Uterus (tissue), 4 donors: ENCODE measurements around the gene FAM200B. TPM values are rescaled to one million over a fixed set of nuclear protein-coding genes. Genes with fewer than 3 reads are reported as not detected.

Experiments used
- DNase-seq, 2 donors: peaks; one replicate each; pipeline ENCODE4 v3.0.0-alpha.2; 2019 to 2020
- H3K27ac ChIP-seq, 2 donors: fragments of 200-600 bp; sonication (generic); 1 replicate in 1 of 2; 2 replicates in 1 of 2; pipeline ENCODE4 v1.5.1; 2016 to 2018
- H3K27me3 ChIP-seq, 2 donors: fragments of 200-600 bp; sonication (generic); one replicate each; pipeline ENCODE4 v1.5.1; 2018 to 2019; ENCODE audit warnings: control low read depth in 1 of 2
- H3K36me3 ChIP-seq, 2 donors: fragments of 200-600 bp; sonication (generic); one replicate each; pipeline ENCODE4 v1.5.1; 2019; ENCODE audit warnings: control low read depth in 1 of 2
- H3K4me1 ChIP-seq, 2 donors: fragments of 200-600 bp; sonication (generic); one replicate each; pipeline ENCODE4 v1.5.1; 2018 to 2019; ENCODE audit warnings: control low read depth in 1 of 2
- H3K4me3 ChIP-seq, 2 donors: fragments of 200-600 bp; sonication (generic); 1 replicate in 1 of 2; 2 replicates in 1 of 2; pipeline ENCODE4 v1.5.1; 2018 to 2019; ENCODE audit warnings: mild to moderate bottlenecking in 1 of 2
- H3K9me3 ChIP-seq, 2 donors: fragments of 200-600 bp; sonication (generic); one replicate each; pipeline ENCODE4 v1.5.1; 2019; ENCODE audit warnings: control low read depth in 1 of 2
- CTCF ChIP-seq, 4 experiments: fragments of 200-600 bp in 2 of 4; fragments of 450-650 bp in 2 of 4; sonication (generic) in 2 of 4; IDR thresholded peaks; one replicate each; pipeline ENCODE4 v1.5.1; 2016 to 2019; ENCODE audit warnings: antibody characterized with exemption in 4 of 4, mild to moderate bottlenecking in 2 of 4, moderate library complexity in 1 of 4
- POLR2A ChIP-seq, 2 donors: fragments of 450-650 bp; IDR thresholded peaks; one replicate each; pipeline ENCODE4 v1.6.1; 2016; ENCODE audit warnings: antibody characterized with exemption in 2 of 2, mild to moderate bottlenecking in 1 of 2, moderate library complexity in 1 of 2
- intact Hi-C: fragments of 100-400 bp; cut with DNase I; formaldehyde crosslinking; loops from one replicate; pipeline ENCODE4 v1.15.1; 2023; ENCODE audit warnings: low total_unique reads
- total RNA-seq, 4 donors: library from RNA; depleted of rRNA in 3 of 4; stranded (reverse); fragments of >200 nt in 3 of 4; gene quantifications; one replicate each; pipeline versions ENCODE4 v1.1.0 to v1.2.4, GENCODE V29; 2014 to 2023
- donor health status: DM: yes; HTN: yes; CAD: no.

FAM200B gene
- total RNA-seq, 4 donors from 2014 or later: 41.7 to 104 (median 54.8) TPM

- Histone ChIP-seq H3K27ac (no peak overlapping the region), H3K36me3 (no peaks in the 10 kb centered on the region), H3K27me3 (no peaks in the 10 kb centered on the region), H3K4me3 (no peak overlapping the region), H3K9me3 (no peaks in the 10 kb centered on the region), H3K4me1 (no peaks in the 10 kb centered on the region)
- intact Hi-C loops: no loop called here
- no peak for DNase-seq
- TF ChIP-seq CTCF (IDR thresholded peaks at IDR 0.05): no peak
- TF ChIP-seq POLR2A (IDR thresholded peaks at IDR 0.05): no peak
Observed at GRCh38 chr4:15668566-15669435, 12.8 kb upstream of the FAM200B start.

- H3K27me3 ChIP-seq: no peaks in the 10 kb centered on the region
- DNase-seq: no peak
- intact Hi-C loops: no loop called here
- H3K36me3 ChIP-seq: no peaks in the 10 kb centered on the region
- no peak overlapping the region for H3K27ac ChIP-seq
- H3K9me3 ChIP-seq: no peaks in the 10 kb centered on the region
- TF ChIP-seq POLR2A (IDR thresholded peaks at IDR 0.05) (no peak), CTCF (IDR thresholded peaks at IDR 0.05) (no peak)
- no peaks in the 10 kb centered on the region for H3K4me1 ChIP-seq
- no peak overlapping the region for H3K4me3 ChIP-seq
Observed at GRCh38 chr4:15670576-15670975, 11.1 kb upstream of the FAM200B start.

- no peak for DNase-seq
- H3K4me1 ChIP-seq: no peaks in the 10 kb centered on the region
- H3K27ac ChIP-seq: no peak overlapping the region
- H3K27me3 ChIP-seq: no peaks in the 10 kb centered on the region
- H3K36me3 ChIP-seq: no peaks in the 10 kb centered on the region
- no peaks in the 10 kb centered on the region for H3K9me3 ChIP-seq
- intact Hi-C loops: no loop called here
- H3K4me3 ChIP-seq: no peak overlapping the region
- TF ChIP-seq CTCF (IDR thresholded peaks at IDR 0.05) (no peak), POLR2A (IDR thresholded peaks at IDR 0.05) (no peak)
Observed at GRCh38 chr4:15672101-15672500, 9.5 kb upstream of the FAM200B start.

- Histone ChIP-seq H3K4me3 (no peak overlapping the region), H3K36me3 (no peaks in the 10 kb centered on the region)
Observed at GRCh38 chr4:15673337-15673736, 8.3 kb upstream of the FAM200B start.

More at GRCh38 chr4:15673337-15673736, 8.3 kb upstream of the FAM200B start:
- no peak overlapping the region for H3K27ac ChIP-seq
- no peak for TF ChIP-seq CTCF (IDR thresholded peaks at IDR 0.05)
- no peak for TF ChIP-seq POLR2A (IDR thresholded peaks at IDR 0.05)
- H3K9me3 ChIP-seq: no peaks in the 10 kb centered on the region
- H3K27me3 ChIP-seq: no peaks in the 10 kb centered on the region
- H3K4me1 ChIP-seq: no peaks in the 10 kb centered on the region
- no peak for DNase-seq
- intact Hi-C loops: no loop called here
